Measurements from ENCODE around the gene TMEM252. TPM values are rescaled to one million over a fixed set of nuclear protein-coding genes. Genes with fewer than 3 reads are reported as not detected.

Gene TMEM252
- total and polyA plus RNA-seq, 2 donors (not counting 1 experiment from before 2014, with no cell fraction given), result not detected

DNA sequence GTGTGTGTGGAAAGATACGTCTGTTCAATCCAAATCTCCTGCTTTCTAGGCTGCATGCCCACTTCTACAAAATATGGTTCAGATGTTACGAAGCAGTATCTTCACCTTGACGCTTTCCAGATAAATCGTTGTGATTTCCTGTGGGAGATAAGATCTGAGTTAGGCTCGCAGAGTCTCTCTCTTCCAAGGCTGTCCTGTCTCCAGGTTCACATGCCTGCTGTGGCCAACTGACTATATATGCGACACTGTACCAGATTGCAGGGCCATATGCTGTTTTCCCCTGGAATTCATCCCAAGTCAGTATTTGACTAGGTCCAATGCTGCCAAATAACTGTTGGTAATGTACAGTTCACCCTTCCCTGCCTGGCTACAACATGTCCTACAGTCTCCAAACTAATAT is 47.9 kb downstream of the TMEM252 start:
- H3K4me3 Mint-ChIP-seq, result no peak overlapping the region
- no peak for ATAC-seq (ENCODE audit: low read depth)
- no peak overlapping the region for H3K27ac Mint-ChIP-seq

DNA sequence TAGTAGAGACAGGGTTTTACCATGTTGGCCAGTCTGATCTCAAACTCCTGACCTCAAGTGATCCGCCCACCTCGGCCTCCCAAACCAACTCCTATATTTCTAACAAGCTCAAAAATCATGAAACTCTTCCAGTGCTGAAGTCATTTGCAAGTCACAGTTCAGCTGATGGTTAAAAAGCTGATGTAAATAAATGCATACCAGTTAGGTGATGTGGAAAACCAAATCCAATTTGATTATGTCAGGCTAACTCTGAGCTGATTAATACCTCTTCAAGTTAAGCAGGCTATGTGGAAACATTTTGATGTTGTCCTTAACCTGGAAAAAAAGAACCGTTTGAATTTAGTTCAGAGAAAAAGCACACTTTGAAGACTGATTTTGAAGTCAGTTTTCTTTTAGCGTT is 51.0 kb downstream of the TMEM252 start:
- Histone ChIP-seq H3K4me3 (ENCODE audit: control extremely low read depth in 1 of 5, extremely low read depth in 1 of 5, insufficient read depth in 1 of 5, low read depth in 2 of 5, low read length in 4 of 5) (no peak overlapping the region), H4K20me1 (ENCODE audit: control insufficient read depth, insufficient read depth, low read length, poor library complexity, severe bottlenecking) (no peaks in the 10 kb centered on the region), H3K4me1 (ENCODE audit: control insufficient read depth in 2 of 2, insufficient read depth in 2 of 2, low read length in 2 of 2) (no peaks in the 10 kb centered on the region), H3K79me2 (ENCODE audit: control insufficient read depth, insufficient read depth, low read length) (no peaks in the 10 kb centered on the region), H3K9me3 (ENCODE audit: control extremely low read depth in 1 of 3, control insufficient read depth in 2 of 3, insufficient read depth in 1 of 3, low read length in 2 of 3) (peaks cover 0 to 11% (median 5%) of the 10 kb centered on the region in 3 donors), H3K27me3 (replicated peaks in 1 of 4; ENCODE audit: control extremely low read depth in 1 of 4, control insufficient read depth in 3 of 4, insufficient read depth in 4 of 4, low read length in 3 of 4) (peaks cover 0 to 12% (median 4%) of the 10 kb centered on the region in 4 experiments), H3K27ac (ENCODE audit: low read length in 2 of 2) (no peak overlapping the region), H3K4me2 (replicated peaks; ENCODE audit: low read depth, low read length, poor library complexity, severe bottlenecking) (no peak overlapping the region), H3K9ac (ENCODE audit: low read length) (no peak overlapping the region), H3K36me3 (replicated peaks in 1 of 2; ENCODE audit: control extremely low read depth in 1 of 2, control insufficient read depth in 1 of 2, extremely low read depth in 1 of 2, insufficient read depth in 2 of 2, low read length in 1 of 2) (no peaks in the 10 kb centered on the region), H2AFZ (ENCODE audit: insufficient read depth, low read depth, low read length, poor library complexity, severe bottlenecking) (no peak overlapping the region)
- H3K27me3 Mint-ChIP-seq, result peaks cover 58% of the 10 kb centered on the region
- H3K4me1 Mint-ChIP-seq, result no peaks in the 10 kb centered on the region
- intact Hi-C loops (cut with micrococcal nuclease), result no loop called here
- peaks cover 7% of the 10 kb centered on the region for H3K9me3 Mint-ChIP-seq (ENCODE audit: insufficient read depth)
- ChIA-PET POLR2A (no interaction called here), CTCF (no interaction called here)
- no peak overlapping the region for H3K4me3 Mint-ChIP-seq
- H3K27ac Mint-ChIP-seq, result no peak overlapping the region
- ATAC-seq (ENCODE audit: low read depth) (no peak), DNase-seq (no peak)
- TF ChIP-seq, protein P1, sequence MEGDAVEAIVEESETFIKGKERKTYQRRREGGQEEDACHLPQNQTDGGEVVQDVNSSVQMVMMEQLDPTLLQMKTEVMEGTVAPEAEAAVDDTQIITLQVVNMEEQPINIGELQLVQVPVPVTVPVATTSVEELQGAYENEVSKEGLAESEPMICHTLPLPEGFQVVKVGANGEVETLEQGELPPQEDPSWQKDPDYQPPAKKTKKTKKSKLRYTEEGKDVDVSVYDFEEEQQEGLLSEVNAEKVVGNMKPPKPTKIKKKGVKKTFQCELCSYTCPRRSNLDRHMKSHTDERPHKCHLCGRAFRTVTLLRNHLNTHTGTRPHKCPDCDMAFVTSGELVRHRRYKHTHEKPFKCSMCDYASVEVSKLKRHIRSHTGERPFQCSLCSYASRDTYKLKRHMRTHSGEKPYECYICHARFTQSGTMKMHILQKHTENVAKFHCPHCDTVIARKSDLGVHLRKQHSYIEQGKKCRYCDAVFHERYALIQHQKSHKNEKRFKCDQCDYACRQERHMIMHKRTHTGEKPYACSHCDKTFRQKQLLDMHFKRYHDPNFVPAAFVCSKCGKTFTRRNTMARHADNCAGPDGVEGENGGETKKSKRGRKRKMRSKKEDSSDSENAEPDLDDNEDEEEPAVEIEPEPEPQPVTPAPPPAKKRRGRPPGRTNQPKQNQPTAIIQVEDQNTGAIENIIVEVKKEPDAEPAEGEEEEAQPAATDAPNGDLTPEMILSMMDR (IDR thresholded peaks at IDR 0.05), result no peak
- TF ChIP-seq EZH2 (IDR thresholded peaks at IDR 0.05; ENCODE audit: borderline replicate concordance, insufficient read depth, low read depth, low read length, poor library complexity, severe bottlenecking), result no peak
- 78% methylated on average over 4 of the region's 4 CpGs for whole genome bisulfite sequencing (ENCODE audit: insufficient coverage)

More for the DNA sequence above, 47.9 kb downstream of the TMEM252 start:
- H3K9ac ChIP-seq (ENCODE audit: low read length), result no peak overlapping the region
- H3K27me3 ChIP-seq (replicated peaks in 1 of 4; ENCODE audit: control extremely low read depth in 1 of 4, control insufficient read depth in 3 of 4, insufficient read depth in 4 of 4, low read length in 3 of 4), result peaks cover 0 to 15% (median 5%) of the 10 kb centered on the region in 4 experiments
- no peaks in the 10 kb centered on the region for H3K9me3 Mint-ChIP-seq (ENCODE audit: insufficient read depth)
- H3K4me3 ChIP-seq (ENCODE audit: control extremely low read depth in 1 of 5, extremely low read depth in 1 of 5, insufficient read depth in 1 of 5, low read depth in 2 of 5, low read length in 4 of 5), result no peak overlapping the region
- ChIA-PET CTCF (interaction anchor here (2.1 kb wide), 1 partner anchor 16 kb away, joined by 6 read pairs; no protein-coding TSS in a partner anchor), POLR2A (no interaction called here)
- no peaks in the 10 kb centered on the region for H3K79me2 ChIP-seq (ENCODE audit: control insufficient read depth, insufficient read depth, low read length)
- TF ChIP-seq, protein P1 (IDR thresholded peaks at IDR 0.05), result no peak
- no peak for TF ChIP-seq EZH2 (IDR thresholded peaks at IDR 0.05; ENCODE audit: borderline replicate concordance, insufficient read depth, low read depth, low read length, poor library complexity, severe bottlenecking)
- no peaks in the 10 kb centered on the region for H3K4me1 Mint-ChIP-seq
- no peak overlapping the region for H2AFZ ChIP-seq (ENCODE audit: insufficient read depth, low read depth, low read length, poor library complexity, severe bottlenecking)
- no peaks in the 10 kb centered on the region for H3K36me3 ChIP-seq (replicated peaks in 1 of 2; ENCODE audit: control extremely low read depth in 1 of 2, control insufficient read depth in 1 of 2, extremely low read depth in 1 of 2, insufficient read depth in 2 of 2, low read length in 1 of 2)
- DNase-seq, result no peak
- peaks cover 66% of the 10 kb centered on the region for H3K27me3 Mint-ChIP-seq
- 89% methylated on average over 5 of the region's 6 CpGs for WGBS (ENCODE audit: insufficient coverage)
- no peaks in the 10 kb centered on the region for H4K20me1 ChIP-seq (ENCODE audit: control insufficient read depth, insufficient read depth, low read length, poor library complexity, severe bottlenecking)
- H3K4me2 ChIP-seq (replicated peaks; ENCODE audit: low read depth, low read length, poor library complexity, severe bottlenecking), result no peak overlapping the region
- intact Hi-C loops (cut with micrococcal nuclease), result no loop called here
- H3K9me3 ChIP-seq (ENCODE audit: control extremely low read depth in 1 of 3, control insufficient read depth in 2 of 3, insufficient read depth in 1 of 3, low read length in 2 of 3), result no peaks in the 10 kb centered on the region
- no peak overlapping the region for H3K27ac ChIP-seq (ENCODE audit: low read length in 2 of 2)
- H3K4me1 ChIP-seq (ENCODE audit: control insufficient read depth in 2 of 2, insufficient read depth in 2 of 2, low read length in 2 of 2), result no peaks in the 10 kb centered on the region
